ENCODE data around the gene KLRC4. TPM values are rescaled to one million over a fixed set of nuclear protein-coding genes. Genes with fewer than 3 reads are reported as not detected.
A peak's percentile ranks its signal among the peaks of the same experiment; 100 is the strongest.
"Not testable (repeated sequence)": the region's sequence is repeated elsewhere in the genome, so short reads cannot be mapped to it uniquely, and the experiment has no call there.

Gene KLRC4
- total RNA-seq, 3 donors from 2014 or later (not counting 1 experiment from before 2014, with no cell fraction given): 15.9 to 54.7 (median 51.4) TPM

GRCh38 chr12:10420334-10420733 is 10.8 kb upstream of the KLRC4 start, which contains the start of gene KLRC3:
Gene KLRC3, minus strand, starts transcription at chr12:10420595. Its CDS starts 45 bp downstream, at chr12:10420550.
- H3K27ac ChIP-seq (ENCODE audit: low read length); H3K4me1 Mint-ChIP-seq; H3K27me3 Mint-ChIP-seq (ENCODE audit: low read depth in 2 of 2); H3K9me3 Mint-ChIP-seq; intact Hi-C loops (cut with micrococcal nuclease); H3K4me1 ChIP-seq (ENCODE audit: control insufficient read depth, insufficient read depth, low read length); H3K27me3 ChIP-seq (ENCODE audit: control insufficient read depth, insufficient read depth, low read length); DNase-seq; H3K9me3 ChIP-seq (ENCODE audit: control insufficient read depth, insufficient read depth, low read length); H3K36me3 Mint-ChIP-seq: not testable (repeated sequence)
- Histone ChIP-seq H3K4me3 (ENCODE audit: low read length) (peak within 1 kb of the TSS; percentile 50), H3K36me3 (ENCODE audit: control insufficient read depth, insufficient read depth, low read length) (peaks cover 18% of the 10 kb centered on the region)
- peak in 1 of 3 donors; percentile 41 for ATAC-seq
- Mint-ChIP-seq H3K4me3 (peak within 1 kb of the TSS; percentile 43), H3K27ac (peak within 1 kb of the TSS in 1 of 2 donors; percentile 74)
- WGBS (ENCODE audit: insufficient coverage): 17% methylated on average over 1 of the region's 1 CpG

- no peaks in the 10 kb centered on the region for H3K36me3 Mint-ChIP-seq
- peak overlapping the region; percentile 74 to 84 for H3K27ac Mint-ChIP-seq
These were observed 715 bp downstream of the KLRC4 start for GRCh38 chr12:10408842-10409241.

GRCh38 chr12:10406725-10407124 is 2.8 kb downstream of the KLRC4 start:
- no peaks in the 10 kb centered on the region for H3K27me3 ChIP-seq (ENCODE audit: control insufficient read depth, insufficient read depth, low read length)
- intact Hi-C loops (cut with micrococcal nuclease): loop anchor here (5.0 kb wide), 1 partner anchor 34 kb away; no protein-coding TSS in a partner anchor
- H3K4me3 ChIP-seq (ENCODE audit: low read length): peak overlapping the region; percentile 24
- peak overlapping the region; percentile 59 for H3K4me3 Mint-ChIP-seq
- H3K36me3 Mint-ChIP-seq: no peaks in the 10 kb centered on the region
- peak overlapping the region; percentile 42 for H3K27ac ChIP-seq (ENCODE audit: low read length)
- peaks cover 8% of the 10 kb centered on the region for H3K4me1 ChIP-seq (ENCODE audit: control insufficient read depth, insufficient read depth, low read length)
- peaks cover 59% of the 10 kb centered on the region for H3K36me3 ChIP-seq (ENCODE audit: control insufficient read depth, insufficient read depth, low read length)
- peak overlapping the region; percentile 38 to 79 for H3K27ac Mint-ChIP-seq
- ATAC-seq: no peak
- no peaks in the 10 kb centered on the region for H3K9me3 ChIP-seq (ENCODE audit: control insufficient read depth, insufficient read depth, low read length)
- DNase-seq: no peak
- H3K4me1 Mint-ChIP-seq: peaks cover 17 to 29% of the 10 kb centered on the region in 2 donors
- H3K27me3 Mint-ChIP-seq (ENCODE audit: low read depth in 2 of 2): no peaks in the 10 kb centered on the region
- no peaks in the 10 kb centered on the region for H3K9me3 Mint-ChIP-seq
- no peak for TF ChIP-seq CTCF (IDR thresholded peaks at IDR 0.05)
- WGBS (ENCODE audit: insufficient coverage): 33% methylated on average over 4 of the region's 4 CpGs

More at GRCh38 chr12:10408842-10409241, 715 bp downstream of the KLRC4 start:
- H3K9me3 ChIP-seq (ENCODE audit: control insufficient read depth, insufficient read depth, low read length): no peaks in the 10 kb centered on the region
- intact Hi-C loops (cut with micrococcal nuclease): loop anchor here (5.0 kb wide), 1 partner anchor 37 kb away; no protein-coding TSS in a partner anchor
- H3K4me1 ChIP-seq (ENCODE audit: control insufficient read depth, insufficient read depth, low read length): peaks cover 13% of the 10 kb centered on the region
- 59% methylated on average over 2 of the region's 3 CpGs for WGBS (ENCODE audit: insufficient coverage)
- peaks cover 58% of the 10 kb centered on the region for H3K36me3 ChIP-seq (ENCODE audit: control insufficient read depth, insufficient read depth, low read length)
- no peak for DNase-seq
- no peak overlapping the region for H3K27ac ChIP-seq (ENCODE audit: low read length)
- Mint-ChIP-seq H3K4me3 (peak overlapping the region; percentile 81), H3K9me3 (no peaks in the 10 kb centered on the region), H3K27me3 (ENCODE audit: low read depth in 2 of 2) (no peaks in the 10 kb centered on the region), H3K4me1 (peaks cover 8 to 21% of the 10 kb centered on the region in 2 donors)
- no peak for ATAC-seq
- TF ChIP-seq CTCF (IDR thresholded peaks at IDR 0.05): no peak
- H3K4me3 ChIP-seq (ENCODE audit: low read length): peak overlapping the region; percentile 31
- H3K27me3 ChIP-seq (ENCODE audit: control insufficient read depth, insufficient read depth, low read length): no peaks in the 10 kb centered on the region

- 88% methylated on average over 4 of the region's 5 CpGs for WGBS (ENCODE audit: insufficient coverage)
- Mint-ChIP-seq H3K4me3 (peak overlapping the region; percentile 66), H3K27ac (peak overlapping the region in 1 of 2 donors; percentile 57), H3K36me3 (peaks cover 2% of the 10 kb centered on the region), H3K4me1 (peaks cover 31 to 42% of the 10 kb centered on the region in 2 donors), H3K27me3 (ENCODE audit: low read depth in 2 of 2) (no peaks in the 10 kb centered on the region), H3K9me3 (no peaks in the 10 kb centered on the region)
- no peak for TF ChIP-seq CTCF (IDR thresholded peaks at IDR 0.05)
- Histone ChIP-seq H3K27me3 (ENCODE audit: control insufficient read depth, insufficient read depth, low read length) (no peaks in the 10 kb centered on the region), H3K4me1 (ENCODE audit: control insufficient read depth, insufficient read depth, low read length) (peaks cover 8% of the 10 kb centered on the region), H3K4me3 (ENCODE audit: low read length) (peak overlapping the region; percentile 21), H3K36me3 (ENCODE audit: control insufficient read depth, insufficient read depth, low read length) (peaks cover 68% of the 10 kb centered on the region), H3K9me3 (ENCODE audit: control insufficient read depth, insufficient read depth, low read length) (no peaks in the 10 kb centered on the region), H3K27ac (ENCODE audit: low read length) (no peak overlapping the region)
- no peak for ATAC-seq
- no peak for DNase-seq
- intact Hi-C loops (cut with micrococcal nuclease): loop anchor here (5.0 kb wide), 1 partner anchor 33 kb away; no protein-coding TSS in a partner anchor
These were observed 4.3 kb downstream of the KLRC4 start for GRCh38 chr12:10405294-10405693.

All from natural killer cell (primary cell).